ENCODE results near the gene SPRN. TPM values are rescaled to one million over a fixed set of nuclear protein-coding genes. Genes with fewer than 3 reads are reported as not detected.

SPRN gene
- total and polyA plus RNA-seq, 2 of the 4 experiments (the other 2 are of a cell fraction): 0.36 to 2.3 TPM

DNA sequence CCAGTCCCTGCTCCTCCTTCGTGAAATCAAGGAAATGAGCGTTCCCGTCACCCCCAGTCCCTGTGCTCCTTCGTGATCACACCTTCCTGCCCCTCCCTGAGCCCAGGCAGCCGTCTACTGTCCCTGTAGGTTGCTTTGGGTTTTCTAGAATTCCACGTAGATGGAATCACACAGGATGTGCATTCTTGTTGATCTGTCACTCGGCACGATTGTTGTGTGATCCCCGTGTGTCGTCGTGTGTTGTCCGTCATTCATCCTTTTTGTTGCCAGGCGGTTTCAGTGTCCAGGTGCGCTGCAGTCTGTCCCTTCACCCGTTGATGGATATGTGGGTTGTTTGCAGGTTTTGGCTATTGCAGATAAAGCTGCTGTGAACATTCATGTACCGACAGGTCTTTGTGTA is 21.1 kb downstream of the SPRN start:
- DNase-seq: no peak
- dilution Hi-C loops (cut with HindIII; ENCODE audit: low sequenced_read_pairs, unreplicated experiment): no loop called here
- no peak overlapping the region for H2AK5ac ChIP-seq (ENCODE audit: low read depth, low read length)
- peaks cover 6% of the 10 kb centered on the region; the same call in 1 of the 2 replicates for H3K9me1 ChIP-seq (ENCODE audit: insufficient read depth, low read length)
- H3K4me2 ChIP-seq (ENCODE audit: low read depth, low read length): no peak overlapping the region
- H3K27me3 ChIP-seq (ENCODE audit: control insufficient read depth, insufficient read depth, low read length): no peaks in the 10 kb centered on the region
- no peak overlapping the region for H3K4ac ChIP-seq (ENCODE audit: low read depth, low read length)
- H3K4me1 ChIP-seq (ENCODE audit: control insufficient read depth, insufficient read depth, low read length): peaks cover 4% of the 10 kb centered on the region; the same call in 1 of the 2 replicates
- no peak overlapping the region for H3K23ac ChIP-seq (ENCODE audit: low read depth, low read length)
- no peaks in the 10 kb centered on the region for H3K9me3 ChIP-seq (ENCODE audit: control insufficient read depth, insufficient read depth, low read length)
- H3K14ac ChIP-seq (replicated peaks; ENCODE audit: low read depth, low read length): no peak overlapping the region
- H2AK9ac ChIP-seq (replicated peaks; ENCODE audit: low read depth, low read length, poor library complexity): no peak overlapping the region
- no peak for TF ChIP-seq POLR2A (IDR thresholded peaks at IDR 0.05; ENCODE audit: low read depth, low read length)
- TF ChIP-seq USF2 (IDR thresholded peaks at IDR 0.05; ENCODE audit: low read depth, low read length): no peak
- no peak for TF ChIP-seq MAFK (IDR thresholded peaks at IDR 0.05; ENCODE audit: low read depth, low read length)
- TF ChIP-seq NFE2L2 (IDR thresholded peaks at IDR 0.05; ENCODE audit: low read depth, low read length): no peak
- TF ChIP-seq RCOR1 (IDR thresholded peaks at IDR 0.05; ENCODE audit: insufficient replicate concordance, low read length): no peak
- TF ChIP-seq RAD21 (IDR thresholded peaks at IDR 0.05; ENCODE audit: low read length): no peak
- TF ChIP-seq, protein P1, sequence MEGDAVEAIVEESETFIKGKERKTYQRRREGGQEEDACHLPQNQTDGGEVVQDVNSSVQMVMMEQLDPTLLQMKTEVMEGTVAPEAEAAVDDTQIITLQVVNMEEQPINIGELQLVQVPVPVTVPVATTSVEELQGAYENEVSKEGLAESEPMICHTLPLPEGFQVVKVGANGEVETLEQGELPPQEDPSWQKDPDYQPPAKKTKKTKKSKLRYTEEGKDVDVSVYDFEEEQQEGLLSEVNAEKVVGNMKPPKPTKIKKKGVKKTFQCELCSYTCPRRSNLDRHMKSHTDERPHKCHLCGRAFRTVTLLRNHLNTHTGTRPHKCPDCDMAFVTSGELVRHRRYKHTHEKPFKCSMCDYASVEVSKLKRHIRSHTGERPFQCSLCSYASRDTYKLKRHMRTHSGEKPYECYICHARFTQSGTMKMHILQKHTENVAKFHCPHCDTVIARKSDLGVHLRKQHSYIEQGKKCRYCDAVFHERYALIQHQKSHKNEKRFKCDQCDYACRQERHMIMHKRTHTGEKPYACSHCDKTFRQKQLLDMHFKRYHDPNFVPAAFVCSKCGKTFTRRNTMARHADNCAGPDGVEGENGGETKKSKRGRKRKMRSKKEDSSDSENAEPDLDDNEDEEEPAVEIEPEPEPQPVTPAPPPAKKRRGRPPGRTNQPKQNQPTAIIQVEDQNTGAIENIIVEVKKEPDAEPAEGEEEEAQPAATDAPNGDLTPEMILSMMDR (conservative IDR thresholded peaks at IDR 0.05; ENCODE audit: low read depth, low read length): no peak
- TF ChIP-seq RFX5 (IDR thresholded peaks at IDR 0.05; ENCODE audit: low read depth, low read length): no peak
- no peak for TF ChIP-seq SMC3 (IDR thresholded peaks at IDR 0.05; ENCODE audit: low read depth, low read length)
- TF ChIP-seq BHLHE40 (IDR thresholded peaks at IDR 0.05; ENCODE audit: low read depth, low read length): no peak
- TF ChIP-seq MXI1 (IDR thresholded peaks at IDR 0.05; ENCODE audit: borderline replicate concordance, low read depth, low read length): no peak
- TF ChIP-seq MAZ (IDR thresholded peaks at IDR 0.05; ENCODE audit: borderline replicate concordance, low read depth, low read length): no peak
- TF ChIP-seq FOS (IDR thresholded peaks at IDR 0.05; ENCODE audit: low read depth, low read length): no peak
- TF ChIP-seq CHD1 (IDR thresholded peaks at IDR 0.05; ENCODE audit: low read depth, low read length): no peak
- TF ChIP-seq, protein P2, sequence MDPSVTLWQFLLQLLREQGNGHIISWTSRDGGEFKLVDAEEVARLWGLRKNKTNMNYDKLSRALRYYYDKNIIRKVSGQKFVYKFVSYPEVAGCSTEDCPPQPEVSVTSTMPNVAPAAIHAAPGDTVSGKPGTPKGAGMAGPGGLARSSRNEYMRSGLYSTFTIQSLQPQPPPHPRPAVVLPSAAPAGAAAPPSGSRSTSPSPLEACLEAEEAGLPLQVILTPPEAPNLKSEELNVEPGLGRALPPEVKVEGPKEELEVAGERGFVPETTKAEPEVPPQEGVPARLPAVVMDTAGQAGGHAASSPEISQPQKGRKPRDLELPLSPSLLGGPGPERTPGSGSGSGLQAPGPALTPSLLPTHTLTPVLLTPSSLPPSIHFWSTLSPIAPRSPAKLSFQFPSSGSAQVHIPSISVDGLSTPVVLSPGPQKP (IDR thresholded peaks at IDR 0.05; ENCODE audit: borderline replicate concordance, low read depth, low read length): no peak
- no peak for TF ChIP-seq CEBPB (IDR thresholded peaks at IDR 0.05; ENCODE audit: low read depth, low read length)
- no peak overlapping the region for H2BK15ac ChIP-seq (ENCODE audit: low read depth, low read length)
- H3K79me1 ChIP-seq (ENCODE audit: low read depth in 1 of 2, low read length in 2 of 2): peaks cover 25 to 48% of the 10 kb centered on the region in 2 experiments
- BruUV-seq (replicated peaks): no TSS peak
- no peak overlapping the region for H2AFZ ChIP-seq (replicated peaks; ENCODE audit: low read length, poor library complexity)
- H4K5ac ChIP-seq (ENCODE audit: low read depth, low read length): no peak overlapping the region
- H3K56ac ChIP-seq (ENCODE audit: extremely low read depth, insufficient read depth, low read length): no peak overlapping the region
- CTCF ChIA-PET: no interaction called here
- H4K91ac ChIP-seq (ENCODE audit: insufficient read depth, low read depth, low read length): no peak overlapping the region
- H4K20me1 ChIP-seq (ENCODE audit: insufficient read depth, low read length): peaks cover 8% of the 10 kb centered on the region; the same call in 1 of the 2 replicates
- H3K9ac ChIP-seq (ENCODE audit: low read depth, low read length): no peak overlapping the region
- no peak for ATAC-seq (ENCODE audit: low read depth)
- in situ Hi-C loops (cut with MboI; ENCODE audit: low sequenced_read_pairs): no loop called here
- 90% methylated on average over 8 of the region's 16 CpGs; no CpG with 5 or more reads in 1 of the 2 experiments for WGBS, 2 experiments (ENCODE audit: extremely low coverage in 2 of 2, insufficient read length in 1 of 2)
- no peak overlapping the region for H2BK5ac ChIP-seq (ENCODE audit: low read depth, low read length, poor library complexity, severe bottlenecking)
- intact Hi-C loops (cut with micrococcal nuclease): no loop called here
- H3K27ac ChIP-seq (ENCODE audit: insufficient read depth, low read length): no peak overlapping the region
- no peak overlapping the region for H3K18ac ChIP-seq (ENCODE audit: low read depth, low read length)
- H3K4me3 ChIP-seq (ENCODE audit: insufficient read depth, low read depth, low read length): no peak overlapping the region
- POLR2A ChIA-PET (ENCODE audit: unreplicated experiment): no interaction called here
- H2BK20ac ChIP-seq (ENCODE audit: low read depth, low read length): no peak overlapping the region
- H2BK120ac ChIP-seq (ENCODE audit: low read depth, low read length): no peak overlapping the region
- no peak overlapping the region for H4K8ac ChIP-seq (ENCODE audit: low read depth in 2 of 2, low read length in 2 of 2)
- peaks cover 53% of the 10 kb centered on the region for H3K36me3 ChIP-seq (ENCODE audit: control insufficient read depth, insufficient read depth, low read length)

Data from IMR-90 (cell line).